Fibroblast of lung (primary cell): ENCODE data around the gene LIF. TPM values are rescaled to one million over a fixed set of nuclear protein-coding genes. Genes with fewer than 3 reads are reported as not detected.

Experiments used
- DNase-seq, 2 donors: peaks; one replicate each; pipeline versions ENCODE4 v3.0.0 to v3.0.0-alpha.2; 2010; ENCODE audit warnings: low read depth in 2 of 2
- H2AFZ ChIP-seq: 2 replicates; pipeline ENCODE4 v1.5.1; 2012; ENCODE audit warnings: low read length, control low read depth, inconsistent platforms
- H3K27ac ChIP-seq: 2 replicates; pipeline ENCODE4 v1.5.1; 2011; ENCODE audit warnings: low read length, control low read depth; ENCODE audit not compliant: insufficient read depth
- H3K27me3 ChIP-seq: 2 replicates; pipeline ENCODE4 v1.5.1; 2011; ENCODE audit warnings: mild to moderate bottlenecking, low read length; ENCODE audit not compliant: control insufficient read depth, insufficient read depth
- H3K36me3 ChIP-seq: 2 replicates; pipeline ENCODE4 v1.5.1; 2011; ENCODE audit warnings: low read length; ENCODE audit not compliant: control insufficient read depth, insufficient read depth
- H3K4me1 ChIP-seq: 2 replicates; pipeline ENCODE4 v1.5.1; 2011; ENCODE audit warnings: low read length; ENCODE audit not compliant: control insufficient read depth, insufficient read depth; ENCODE audit errors: extremely low read depth
- H3K4me2 ChIP-seq: 2 replicates; pipeline ENCODE4 v1.5.1; 2011; ENCODE audit warnings: low read length, control low read depth; ENCODE audit not compliant: insufficient read depth; ENCODE audit errors: extremely low read depth
- H3K4me3 ChIP-seq, 4 experiments: fragments of 200-600 bp in 1 of 4; sonication (generic) in 1 of 4; replicated peaks in 1 of 4; 2 replicates each; pipeline ENCODE4 v1.5.1; 2011 to 2016; ENCODE audit warnings: low read length in 4 of 4, low read depth in 3 of 4, mild to moderate bottlenecking in 3 of 4, control low read depth in 2 of 4, inconsistent platforms in 1 of 4, mixed read lengths in 1 of 4; ENCODE audit not compliant: insufficient read depth in 1 of 4; ENCODE audit errors: control extremely low read depth in 1 of 4
- H3K79me2 ChIP-seq: 2 replicates; pipeline ENCODE4 v1.5.1; 2012; ENCODE audit warnings: mild to moderate bottlenecking, low read length, inconsistent platforms; ENCODE audit not compliant: control insufficient read depth, insufficient read depth
- H3K9ac ChIP-seq: 2 replicates; pipeline ENCODE4 v1.5.1; 2011; ENCODE audit warnings: mild to moderate bottlenecking, low read length, control low read depth; ENCODE audit not compliant: insufficient read depth
- H3K9me3 ChIP-seq: 2 replicates; pipeline ENCODE4 v1.5.1; 2012; ENCODE audit warnings: low read depth, low read length; ENCODE audit not compliant: control insufficient read depth, insufficient read depth
- H4K20me1 ChIP-seq: 2 replicates; pipeline ENCODE4 v1.5.1; 2011; ENCODE audit warnings: low read length; ENCODE audit not compliant: control insufficient read depth, insufficient read depth; ENCODE audit errors: extremely low read depth
- CTCF ChIP-seq, 2 donors: IDR thresholded peaks in 1 of 2; conservative IDR thresholded peaks in 1 of 2; 1 replicate in 1 of 2; 2 replicates in 1 of 2; pipeline ENCODE4 v1.5.1; 2011 to 2012; ENCODE audit warnings: low read length in 2 of 2, control low read depth in 1 of 2, inconsistent platforms in 1 of 2, low read depth in 1 of 2, mild to moderate bottlenecking in 1 of 2
- EZH2 ChIP-seq: IDR thresholded peaks from 2 replicates; pipeline ENCODE4 v1.5.1; 2012; ENCODE audit warnings: low read length, control low read depth, mild to moderate bottlenecking; ENCODE audit errors: missing control alignments
- polyA plus RNA-seq, 2 donors: library from polyadenylated mRNA; depleted of rRNA in 1 of 2; stranded (reverse) in 1 of 2; unstranded in 1 of 2; fragments of >200 nt; gene quantifications; 2 replicates each; pipeline ENCODE4 v1.2.1, GENCODE V29; 2011 to 2012; ENCODE audit warnings: missing spikeins in 1 of 2
- total RNA-seq: library from RNA; depleted of rRNA; stranded (reverse); fragments of >200 nt; gene quantifications from 2 replicates; pipeline ENCODE4 v1.2.1, GENCODE V29; 2014

Gene LIF
- total and polyA plus RNA-seq, 2 donors (not counting 1 experiment from before 2014, with no cell fraction given) = 4.5 to 11.2 TPM

GRCh38 chr22:30275625-30276024, 29.1 kb upstream of the LIF start:
- no peak overlapping the region for H3K27ac ChIP-seq
- no peak for TF ChIP-seq CTCF (conservative IDR thresholded peaks at IDR 0.05 in 1 of 2, IDR thresholded peaks at IDR 0.05 in 1 of 2; ENCODE audit: low read depth in 1 of 2, low read length in 2 of 2)
- no peak for TF ChIP-seq EZH2
- no peak overlapping the region for H3K4me3 ChIP-seq
- peaks cover 2% of the 10 kb centered on the region for H3K4me1 ChIP-seq
- no peak overlapping the region for H3K9ac ChIP-seq
- no peak overlapping the region for H3K4me2 ChIP-seq
- no peaks in the 10 kb centered on the region for H3K27me3 ChIP-seq
- no peaks in the 10 kb centered on the region for H3K9me3 ChIP-seq
- no peak for DNase-seq
- H2AFZ ChIP-seq = no peak overlapping the region
- H4K20me1 ChIP-seq = no peaks in the 10 kb centered on the region
- no peaks in the 10 kb centered on the region for H3K79me2 ChIP-seq
- no peaks in the 10 kb centered on the region for H3K36me3 ChIP-seq

- Histone ChIP-seq H2AFZ (no peak overlapping the region), H4K20me1 (no peaks in the 10 kb centered on the region), H3K36me3 (no peaks in the 10 kb centered on the region), H3K4me3 (no peak overlapping the region), H3K4me2 (no peak overlapping the region), H3K4me1 (peaks cover 2% of the 10 kb centered on the region), H3K9me3 (no peaks in the 10 kb centered on the region), H3K27ac (no peak overlapping the region), H3K79me2 (no peaks in the 10 kb centered on the region), H3K9ac (no peak overlapping the region), H3K27me3 (no peaks in the 10 kb centered on the region)
- DNase-seq = no peak
- TF ChIP-seq CTCF (conservative IDR thresholded peaks at IDR 0.05 in 1 of 2, IDR thresholded peaks at IDR 0.05 in 1 of 2; ENCODE audit: low read depth in 1 of 2, low read length in 2 of 2) (no peak), EZH2 (no peak)
Observed at GRCh38 chr22:30274437-30274812, 27.9 kb upstream of the LIF start.

GRCh38 chr22:30273711-30274436, 27.3 kb upstream of the LIF start:
- Histone ChIP-seq H3K4me3 (no peak overlapping the region), H3K27ac (no peak overlapping the region), H2AFZ (no peak overlapping the region), H3K9me3 (no peaks in the 10 kb centered on the region), H3K9ac (no peak overlapping the region), H3K36me3 (no peaks in the 10 kb centered on the region), H3K4me2 (no peak overlapping the region), H3K79me2 (no peaks in the 10 kb centered on the region), H4K20me1 (no peaks in the 10 kb centered on the region), H3K27me3 (no peaks in the 10 kb centered on the region), H3K4me1 (peaks cover 2% of the 10 kb centered on the region)
- DNase-seq = no peak
- TF ChIP-seq CTCF (conservative IDR thresholded peaks at IDR 0.05 in 1 of 2, IDR thresholded peaks at IDR 0.05 in 1 of 2; ENCODE audit: low read depth in 1 of 2, low read length in 2 of 2) (no peak), EZH2 (no peak)
